Dermis microvascular lymphatic vessel endothelial cell (primary cell): ENCODE measurements around the gene MAP2K3. TPM values are rescaled to one million over a fixed set of nuclear protein-coding genes. Genes with fewer than 3 reads are reported as not detected.
"Not testable (repeated sequence)": the region's sequence is repeated elsewhere in the genome, so short reads cannot be mapped to it uniquely, and the experiment has no call there.

Experiments
- DNase-seq, 2 donors: peaks; one replicate each; pipeline versions ENCODE4 v3.0.0 to v3.0.0-alpha.2; 2010; ENCODE audit warnings: low read depth in 2 of 2
- total RNA-seq: library from RNA; depleted of rRNA; stranded (reverse); fragments of >200 nt; gene quantifications from 2 replicates; pipeline ENCODE4 v1.2.1, GENCODE V29; 2014

MAP2K3 gene
- total RNA-seq, 1 donor from 2014 or later: 14.2 TPM

- DNase-seq: not testable (repeated sequence)
Measured at GRCh38 chr17:21327921-21328320, 43.4 kb downstream of the MAP2K3 start.

GRCh38 chr17:21328778-21329177, 44.3 kb downstream of the MAP2K3 start:
- not testable (repeated sequence) for DNase-seq

- DNase-seq: no peak
Measured at GRCh38 chr17:21330436-21331160, 46.1 kb downstream of the MAP2K3 start.

- not testable (repeated sequence) for DNase-seq
Measured at GRCh38 chr17:21336541-21337294, 52.2 kb downstream of the MAP2K3 start.

- not testable (repeated sequence) for DNase-seq
Measured at GRCh38 chr17:21337981-21338625, 53.6 kb downstream of the MAP2K3 start.

- DNase-seq: no peak
Measured at GRCh38 chr17:21339011-21339410, 54.5 kb downstream of the MAP2K3 start.

GRCh38 chr17:21339571-21339970, 55.1 kb downstream of the MAP2K3 start:
- not testable (repeated sequence) for DNase-seq

- not testable (repeated sequence) for DNase-seq
Measured at GRCh38 chr17:21340407-21340806, 55.9 kb downstream of the MAP2K3 start.

- DNase-seq: not testable (repeated sequence)
Measured at GRCh38 chr17:21341279-21341678, 56.8 kb downstream of the MAP2K3 start.

GRCh38 chr17:21341925-21342540, 57.5 kb downstream of the MAP2K3 start:
- not testable (repeated sequence) for DNase-seq

GRCh38 chr17:21343061-21343949, 58.8 kb downstream of the MAP2K3 start:
- DNase-seq: not testable (repeated sequence)

- DNase-seq: not testable (repeated sequence)
Measured at GRCh38 chr17:21344801-21345200, 60.3 kb downstream of the MAP2K3 start.

GRCh38 chr17:21345236-21345635, 60.7 kb downstream of the MAP2K3 start:
- no peak for DNase-seq

GRCh38 chr17:21346107-21346506, 61.6 kb downstream of the MAP2K3 start:
- not testable (repeated sequence) for DNase-seq

- not testable (repeated sequence) for DNase-seq
Measured at GRCh38 chr17:21346651-21347250, 62.2 kb downstream of the MAP2K3 start.

- not testable (repeated sequence) for DNase-seq
Measured at GRCh38 chr17:21347660-21348059, 63.1 kb downstream of the MAP2K3 start.

GRCh38 chr17:21348081-21348925, 63.8 kb downstream of the MAP2K3 start:
- not testable (repeated sequence) for DNase-seq

GRCh38 chr17:21348926-21349261, 64.4 kb downstream of the MAP2K3 start:
- DNase-seq: not testable (repeated sequence)

GRCh38 chr17:21349358-21350050, 65.0 kb downstream of the MAP2K3 start:
- DNase-seq: not testable (repeated sequence)
